ENCODE results near the gene CHRM2. TPM values are rescaled to one million over a fixed set of nuclear protein-coding genes. Genes with fewer than 3 reads are reported as not detected.

The CHRM2 gene
- polyA plus RNA-seq, 1 donor from 2014 or later: 0.05 TPM

DNA sequence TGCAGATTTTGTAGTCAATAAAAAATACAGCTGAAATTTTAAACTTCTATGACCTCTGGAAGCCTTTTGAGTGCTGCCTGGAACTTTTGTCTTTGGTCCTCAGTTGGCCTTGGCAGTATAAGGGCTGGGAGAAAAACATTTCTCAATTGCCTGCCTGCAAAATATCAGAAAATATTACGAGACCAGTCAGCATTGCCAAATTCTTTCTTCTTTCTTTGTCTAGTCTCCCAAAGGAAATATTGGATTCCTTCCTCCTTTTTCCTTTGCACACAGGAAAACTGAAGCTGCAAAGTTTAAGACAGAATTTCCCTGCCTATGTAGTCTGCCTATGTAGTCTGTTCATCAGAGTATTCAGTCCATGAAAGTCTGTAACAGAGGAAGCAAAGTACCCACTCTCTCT, 95.9 kb downstream of the CHRM2 start:
- no peaks in the 10 kb centered on the region for H3K27me3 ChIP-seq (ENCODE audit: insufficient read depth, low read depth, low read length)
- no peak overlapping the region for H2AFZ ChIP-seq (ENCODE audit: low read depth, low read length)
- H3K79me2 ChIP-seq (replicated peaks; ENCODE audit: insufficient read depth, low read length): no peaks in the 10 kb centered on the region
- no peaks in the 10 kb centered on the region for H3K36me3 ChIP-seq (ENCODE audit: insufficient read depth, low read length)
- no peak overlapping the region for H3K4me2 ChIP-seq (ENCODE audit: low read length)
- no peaks in the 10 kb centered on the region for H3F3A ChIP-seq (ENCODE audit: insufficient read depth, low read length, poor library complexity, severe bottlenecking)
- TF ChIP-seq EP300 (conservative IDR thresholded peaks at IDR 0.05; ENCODE audit: poor library complexity, severe bottlenecking) (no peak), SMC3 (conservative IDR thresholded peaks at IDR 0.05; ENCODE audit: poor library complexity) (no peak), RAD21 (conservative IDR thresholded peaks at IDR 0.05) (no peak)
- no peaks in the 10 kb centered on the region for H3K9me3 ChIP-seq (ENCODE audit: low read length)
- no peak overlapping the region for H3K9ac ChIP-seq (ENCODE audit: low read length)
- no peak overlapping the region for H3K4me3 ChIP-seq (ENCODE audit: low read length)
- no peaks in the 10 kb centered on the region for H4K20me1 ChIP-seq (ENCODE audit: insufficient read depth)
- H3K27ac ChIP-seq (ENCODE audit: low read length): no peak overlapping the region
- H3K9me2 ChIP-seq (ENCODE audit: insufficient read depth, low read length): no peaks in the 10 kb centered on the region

DNA sequence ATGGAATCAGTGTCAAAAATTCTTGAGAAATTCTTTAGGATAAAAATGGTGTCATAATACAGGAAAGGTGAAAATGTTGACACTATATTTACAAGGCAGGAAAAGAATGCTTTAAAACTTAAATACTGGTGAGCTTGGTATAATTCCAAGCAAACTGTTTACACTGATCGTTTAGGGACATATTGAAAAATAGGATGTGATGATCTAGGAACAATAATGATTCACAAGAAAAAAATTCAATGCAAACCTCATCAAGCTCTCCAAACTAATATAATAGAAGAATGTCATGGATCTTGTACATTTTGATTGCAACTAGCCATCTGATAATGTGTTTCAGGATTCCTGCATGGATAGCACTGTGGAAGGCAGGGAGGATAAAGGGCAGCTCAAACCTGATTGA, 98.4 kb downstream of the CHRM2 start:
- H3K4me2 ChIP-seq (ENCODE audit: low read length): no peak overlapping the region
- H3K9me2 ChIP-seq (ENCODE audit: insufficient read depth, low read length): no peaks in the 10 kb centered on the region
- no peak overlapping the region for H3K4me3 ChIP-seq (ENCODE audit: low read length)
- H3K9me3 ChIP-seq (ENCODE audit: low read length): no peaks in the 10 kb centered on the region
- H3K79me2 ChIP-seq (replicated peaks; ENCODE audit: insufficient read depth, low read length): no peaks in the 10 kb centered on the region
- H4K20me1 ChIP-seq (ENCODE audit: insufficient read depth): no peaks in the 10 kb centered on the region
- TF ChIP-seq TAF1 (IDR thresholded peaks at IDR 0.05; ENCODE audit: low read depth) (no peak), RAD21 (conservative IDR thresholded peaks at IDR 0.05) (no peak), POLR2AphosphoS5 (IDR thresholded peaks at IDR 0.05) (no peak), MXI1 (conservative IDR thresholded peaks at IDR 0.05; ENCODE audit: poor library complexity, severe bottlenecking) (no peak), SMC3 (conservative IDR thresholded peaks at IDR 0.05; ENCODE audit: poor library complexity) (no peak), EP300 (conservative IDR thresholded peaks at IDR 0.05; ENCODE audit: poor library complexity, severe bottlenecking) (no peak), EZH2 (IDR thresholded peaks at IDR 0.05; ENCODE audit: borderline replicate concordance, insufficient read depth, low read length, poor library complexity, severe bottlenecking) (no peak)
- TF ChIP-seq, protein P1, sequence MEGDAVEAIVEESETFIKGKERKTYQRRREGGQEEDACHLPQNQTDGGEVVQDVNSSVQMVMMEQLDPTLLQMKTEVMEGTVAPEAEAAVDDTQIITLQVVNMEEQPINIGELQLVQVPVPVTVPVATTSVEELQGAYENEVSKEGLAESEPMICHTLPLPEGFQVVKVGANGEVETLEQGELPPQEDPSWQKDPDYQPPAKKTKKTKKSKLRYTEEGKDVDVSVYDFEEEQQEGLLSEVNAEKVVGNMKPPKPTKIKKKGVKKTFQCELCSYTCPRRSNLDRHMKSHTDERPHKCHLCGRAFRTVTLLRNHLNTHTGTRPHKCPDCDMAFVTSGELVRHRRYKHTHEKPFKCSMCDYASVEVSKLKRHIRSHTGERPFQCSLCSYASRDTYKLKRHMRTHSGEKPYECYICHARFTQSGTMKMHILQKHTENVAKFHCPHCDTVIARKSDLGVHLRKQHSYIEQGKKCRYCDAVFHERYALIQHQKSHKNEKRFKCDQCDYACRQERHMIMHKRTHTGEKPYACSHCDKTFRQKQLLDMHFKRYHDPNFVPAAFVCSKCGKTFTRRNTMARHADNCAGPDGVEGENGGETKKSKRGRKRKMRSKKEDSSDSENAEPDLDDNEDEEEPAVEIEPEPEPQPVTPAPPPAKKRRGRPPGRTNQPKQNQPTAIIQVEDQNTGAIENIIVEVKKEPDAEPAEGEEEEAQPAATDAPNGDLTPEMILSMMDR (IDR thresholded peaks at IDR 0.05; ENCODE audit: poor library complexity, severe bottlenecking): no peak
- TF ChIP-seq, protein P2, sequence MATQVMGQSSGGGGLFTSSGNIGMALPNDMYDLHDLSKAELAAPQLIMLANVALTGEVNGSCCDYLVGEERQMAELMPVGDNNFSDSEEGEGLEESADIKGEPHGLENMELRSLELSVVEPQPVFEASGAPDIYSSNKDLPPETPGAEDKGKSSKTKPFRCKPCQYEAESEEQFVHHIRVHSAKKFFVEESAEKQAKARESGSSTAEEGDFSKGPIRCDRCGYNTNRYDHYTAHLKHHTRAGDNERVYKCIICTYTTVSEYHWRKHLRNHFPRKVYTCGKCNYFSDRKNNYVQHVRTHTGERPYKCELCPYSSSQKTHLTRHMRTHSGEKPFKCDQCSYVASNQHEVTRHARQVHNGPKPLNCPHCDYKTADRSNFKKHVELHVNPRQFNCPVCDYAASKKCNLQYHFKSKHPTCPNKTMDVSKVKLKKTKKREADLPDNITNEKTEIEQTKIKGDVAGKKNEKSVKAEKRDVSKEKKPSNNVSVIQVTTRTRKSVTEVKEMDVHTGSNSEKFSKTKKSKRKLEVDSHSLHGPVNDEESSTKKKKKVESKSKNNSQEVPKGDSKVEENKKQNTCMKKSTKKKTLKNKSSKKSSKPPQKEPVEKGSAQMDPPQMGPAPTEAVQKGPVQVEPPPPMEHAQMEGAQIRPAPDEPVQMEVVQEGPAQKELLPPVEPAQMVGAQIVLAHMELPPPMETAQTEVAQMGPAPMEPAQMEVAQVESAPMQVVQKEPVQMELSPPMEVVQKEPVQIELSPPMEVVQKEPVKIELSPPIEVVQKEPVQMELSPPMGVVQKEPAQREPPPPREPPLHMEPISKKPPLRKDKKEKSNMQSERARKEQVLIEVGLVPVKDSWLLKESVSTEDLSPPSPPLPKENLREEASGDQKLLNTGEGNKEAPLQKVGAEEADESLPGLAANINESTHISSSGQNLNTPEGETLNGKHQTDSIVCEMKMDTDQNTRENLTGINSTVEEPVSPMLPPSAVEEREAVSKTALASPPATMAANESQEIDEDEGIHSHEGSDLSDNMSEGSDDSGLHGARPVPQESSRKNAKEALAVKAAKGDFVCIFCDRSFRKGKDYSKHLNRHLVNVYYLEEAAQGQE (IDR thresholded peaks at IDR 0.05; ENCODE audit: borderline replicate concordance): no peak
- no peak overlapping the region for H3K9ac ChIP-seq (ENCODE audit: low read length)
- no peaks in the 10 kb centered on the region for H3F3A ChIP-seq (ENCODE audit: insufficient read depth, low read length, poor library complexity, severe bottlenecking)
- no peak overlapping the region for H3K27ac ChIP-seq (ENCODE audit: low read length)
- H3K27me3 ChIP-seq (ENCODE audit: insufficient read depth, low read depth, low read length): no peaks in the 10 kb centered on the region
- no peak overlapping the region for H2AFZ ChIP-seq (ENCODE audit: low read depth, low read length)
- no peaks in the 10 kb centered on the region for H3K36me3 ChIP-seq (ENCODE audit: insufficient read depth, low read length)

DNA sequence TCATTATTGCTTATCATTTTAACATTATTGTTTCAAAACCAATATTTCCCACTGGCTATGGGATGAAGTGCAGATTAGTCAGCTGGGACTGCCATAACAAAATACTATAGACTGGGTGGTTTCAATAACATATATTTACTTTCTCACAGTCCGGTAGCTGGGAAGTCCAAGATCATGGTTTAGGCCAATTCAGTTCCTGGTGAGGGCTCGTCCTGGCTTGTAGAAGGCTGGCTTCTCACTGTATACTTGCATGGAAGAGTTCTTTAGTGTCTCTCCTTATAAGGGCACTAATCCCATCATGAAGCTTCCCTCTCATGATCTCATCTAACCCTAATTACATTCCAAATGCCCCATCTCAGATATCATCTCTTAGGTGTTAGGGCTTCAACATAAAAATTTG, 101.3 kb downstream of the CHRM2 start:
- no peaks in the 10 kb centered on the region for H3K9me3 ChIP-seq (ENCODE audit: low read length)
- no peaks in the 10 kb centered on the region for H3K36me3 ChIP-seq (ENCODE audit: insufficient read depth, low read length)
- no peak overlapping the region for H3K4me2 ChIP-seq (ENCODE audit: low read length)
- no peaks in the 10 kb centered on the region for H3K27me3 ChIP-seq (ENCODE audit: insufficient read depth, low read depth, low read length)
- TF ChIP-seq TAF1 (IDR thresholded peaks at IDR 0.05; ENCODE audit: low read depth): no peak
- TF ChIP-seq, protein P2 (IDR thresholded peaks at IDR 0.05; ENCODE audit: borderline replicate concordance): no peak
- no peaks in the 10 kb centered on the region for H3F3A ChIP-seq (ENCODE audit: insufficient read depth, low read length, poor library complexity, severe bottlenecking)
- no peak overlapping the region for H3K4me3 ChIP-seq (ENCODE audit: low read length)
- H2AFZ ChIP-seq (ENCODE audit: low read depth, low read length): no peak overlapping the region
- no peak overlapping the region for H3K9ac ChIP-seq (ENCODE audit: low read length)
- H3K79me2 ChIP-seq (replicated peaks; ENCODE audit: insufficient read depth, low read length): no peaks in the 10 kb centered on the region
- H3K27ac ChIP-seq (ENCODE audit: low read length): no peak overlapping the region
- no peaks in the 10 kb centered on the region for H3K9me2 ChIP-seq (ENCODE audit: insufficient read depth, low read length)
- no peaks in the 10 kb centered on the region for H4K20me1 ChIP-seq (ENCODE audit: insufficient read depth)

All from neural cell (in vitro differentiated cells).